Measurements from ENCODE around the gene APLN.

DNA sequence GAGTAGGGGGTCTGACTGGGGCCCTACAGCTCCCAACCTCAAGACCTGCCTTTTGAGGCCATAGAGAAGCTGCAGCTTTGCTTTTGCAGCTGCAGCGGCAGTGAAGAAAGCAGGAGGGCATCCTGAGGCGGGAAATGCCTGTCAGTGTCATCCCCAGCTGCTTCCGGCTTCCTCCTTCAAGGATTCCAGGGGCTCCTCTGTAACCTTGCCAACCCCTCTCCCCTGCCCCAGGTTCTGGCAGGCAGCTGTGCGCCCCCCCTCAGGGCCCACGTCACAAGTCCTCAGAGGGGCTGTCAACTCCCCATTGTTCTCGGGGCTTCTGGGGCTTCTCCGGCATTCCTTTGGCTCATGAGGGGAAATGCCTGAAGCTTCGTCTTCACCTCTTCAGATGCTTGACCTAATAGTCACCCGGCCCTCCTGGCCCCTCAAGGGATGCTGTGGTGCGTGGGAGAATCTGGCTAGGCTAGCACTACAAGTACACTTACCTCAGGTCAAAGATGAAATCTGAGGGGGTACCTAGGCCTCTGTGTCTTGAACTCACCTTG lies 31.9 kb downstream of the APLN start:
- TF ChIP-seq KDM5B (CRISPR knock-in tag; IDR thresholded peaks at IDR 0.05; ENCODE audit: borderline replicate concordance) (no peak), ZNF20 (CRISPR knock-in tag; IDR thresholded peaks at IDR 0.05) (no peak), NR3C1 (CRISPR knock-in tag; IDR thresholded peaks at IDR 0.05) (no peak), TCF7L2 (IDR thresholded peaks at IDR 0.05; ENCODE audit: low read depth, low read length) (no peak), ZNF550 (CRISPR knock-in tag; IDR thresholded peaks at IDR 0.05; ENCODE audit: borderline replicate concordance) (no peak), POLR2AphosphoS5 (IDR thresholded peaks at IDR 0.05; ENCODE audit: low read depth, low read length) (no peak)
- TF ChIP-seq, protein P1, sequence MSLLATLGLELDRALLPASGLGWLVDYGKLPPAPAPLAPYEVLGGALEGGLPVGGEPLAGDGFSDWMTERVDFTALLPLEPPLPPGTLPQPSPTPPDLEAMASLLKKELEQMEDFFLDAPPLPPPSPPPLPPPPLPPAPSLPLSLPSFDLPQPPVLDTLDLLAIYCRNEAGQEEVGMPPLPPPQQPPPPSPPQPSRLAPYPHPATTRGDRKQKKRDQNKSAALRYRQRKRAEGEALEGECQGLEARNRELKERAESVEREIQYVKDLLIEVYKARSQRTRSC (CRISPR knock-in tag; IDR thresholded peaks at IDR 0.05; ENCODE audit: low read depth) = no peak
